Measurements from ENCODE around the gene COPS7B.
"Not testable (repeated sequence)": the region's sequence is repeated elsewhere in the genome, so short reads cannot be mapped to it uniquely, and the experiment has no call there.

The COPS7B gene

GRCh38 chr2:231786177-231786916, at the start of gene COPS7B:
TSS of gene COPS7B (plus strand) at chr2:231786445. CDS start at chr2:231788571, 2,126 bp downstream.
- peak; percentile 75 for DNase-seq (ENCODE audit: low read depth)

GRCh38 chr2:231737761-231738160, 48.5 kb upstream of the COPS7B start:
- no peak for DNase-seq (ENCODE audit: low read depth)

- DNase-seq (ENCODE audit: low read depth), result no peak
These were observed 42.7 kb upstream of the COPS7B start for GRCh38 chr2:231743376-231744116.

DNA sequence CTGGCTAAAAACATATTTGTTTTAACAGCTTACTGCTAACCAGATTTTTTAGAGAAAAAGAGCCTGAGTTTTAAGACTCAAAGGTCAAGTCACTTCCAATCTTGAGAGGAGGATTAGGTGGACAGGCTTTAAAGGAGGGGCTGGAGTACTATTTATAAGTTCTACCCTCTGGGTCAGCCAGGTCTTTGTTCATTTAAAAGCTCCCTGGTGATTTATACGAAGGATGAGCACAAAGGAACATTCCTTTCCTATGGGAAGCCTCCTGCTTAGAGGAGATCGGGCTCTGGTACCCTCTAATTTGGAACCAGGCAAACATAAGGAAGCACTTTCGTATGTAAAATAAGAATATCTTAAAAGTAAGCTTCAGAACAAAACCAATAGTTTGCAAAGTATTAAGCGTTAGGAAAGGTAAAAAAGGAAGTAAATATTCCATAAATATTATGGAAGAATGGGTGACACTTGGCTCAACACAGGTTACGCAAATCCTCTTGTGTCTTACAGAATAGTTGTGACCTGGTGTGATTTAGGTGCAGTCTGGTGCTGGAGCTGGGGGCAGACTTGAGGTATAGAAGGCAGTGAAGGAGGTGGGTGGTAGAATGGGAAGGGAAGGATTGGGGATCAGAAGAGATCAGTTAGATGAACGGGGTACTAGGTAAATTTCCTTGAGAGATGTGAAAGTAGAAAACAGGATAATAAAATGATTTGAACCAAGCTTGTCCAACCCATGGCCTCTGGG, 40.8 kb upstream of the COPS7B start:
- no peak for DNase-seq (ENCODE audit: low read depth)

DNA sequence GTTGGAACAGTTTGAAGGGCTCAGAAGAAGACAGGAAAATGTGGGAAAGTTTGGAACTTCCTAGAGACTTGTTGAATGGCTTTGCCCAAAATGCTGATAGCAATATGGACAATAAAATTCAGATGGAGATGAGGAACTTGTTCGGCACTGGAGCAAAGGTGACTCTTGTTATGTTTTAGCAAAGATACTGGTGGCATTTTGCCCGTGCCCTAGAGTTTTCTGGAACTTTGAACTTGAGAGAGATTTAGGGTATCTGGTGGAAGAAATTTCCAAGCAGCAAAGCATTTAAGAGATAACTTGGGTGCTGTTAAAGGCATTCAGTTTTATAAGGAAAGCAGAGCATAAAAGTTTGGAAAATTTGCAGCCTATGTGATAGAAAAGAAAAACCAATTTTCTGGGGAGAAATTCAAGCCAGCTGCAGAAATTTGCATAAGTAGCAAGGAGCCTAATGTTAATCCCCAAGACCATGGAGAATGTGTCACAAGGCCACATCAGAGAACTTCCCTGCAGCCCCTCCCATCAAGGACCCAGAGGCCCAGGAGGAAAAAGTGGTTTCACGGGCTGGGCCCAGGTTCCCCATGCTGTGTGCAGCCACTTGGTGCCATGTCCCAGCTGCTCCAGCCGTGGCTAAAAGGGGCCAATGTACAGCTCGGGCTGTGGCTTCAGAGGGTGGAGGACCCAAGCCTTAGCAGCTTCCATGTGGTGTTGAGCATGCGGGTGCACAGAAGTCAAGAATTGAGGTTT, 37.9 kb upstream of the COPS7B start:
- not testable (repeated sequence) for DNase-seq (ENCODE audit: low read depth)

GRCh38 chr2:231749016-231749415, 37.2 kb upstream of the COPS7B start:
- not testable (repeated sequence) for DNase-seq (ENCODE audit: low read depth)

GRCh38 chr2:231751042-231751815, 35.0 kb upstream of the COPS7B start:
- DNase-seq (ENCODE audit: low read depth), result no peak

GRCh38 chr2:231752061-231752460, 34.2 kb upstream of the COPS7B start:
- DNase-seq (ENCODE audit: low read depth), result no peak

- DNase-seq (ENCODE audit: low read depth), result no peak
These were observed 24.5 kb upstream of the COPS7B start for GRCh38 chr2:231761735-231762134.

DNA sequence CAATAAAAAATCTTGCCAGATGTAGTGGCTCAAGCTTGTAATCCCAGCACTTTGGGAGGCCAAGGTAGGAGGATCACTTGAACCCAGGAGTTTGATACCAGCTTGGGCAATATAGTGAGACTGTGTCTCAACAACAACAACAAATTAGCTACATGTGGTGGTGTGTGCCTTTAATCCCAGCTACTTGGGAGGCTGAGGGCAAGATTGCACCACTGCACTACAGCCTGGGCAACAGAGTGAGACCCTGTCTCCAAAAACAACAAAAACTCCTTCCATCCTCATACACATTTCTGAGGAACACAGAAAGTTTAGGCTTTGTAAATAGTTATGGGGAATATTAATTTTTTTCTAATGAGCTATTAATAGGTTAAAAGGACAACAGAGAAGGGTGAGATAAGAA, 22.1 kb upstream of the COPS7B start:
- DNase-seq (ENCODE audit: low read depth), result no peak

GRCh38 chr2:231764760-231765159, 21.5 kb upstream of the COPS7B start:
- DNase-seq (ENCODE audit: low read depth), result no peak

DNA sequence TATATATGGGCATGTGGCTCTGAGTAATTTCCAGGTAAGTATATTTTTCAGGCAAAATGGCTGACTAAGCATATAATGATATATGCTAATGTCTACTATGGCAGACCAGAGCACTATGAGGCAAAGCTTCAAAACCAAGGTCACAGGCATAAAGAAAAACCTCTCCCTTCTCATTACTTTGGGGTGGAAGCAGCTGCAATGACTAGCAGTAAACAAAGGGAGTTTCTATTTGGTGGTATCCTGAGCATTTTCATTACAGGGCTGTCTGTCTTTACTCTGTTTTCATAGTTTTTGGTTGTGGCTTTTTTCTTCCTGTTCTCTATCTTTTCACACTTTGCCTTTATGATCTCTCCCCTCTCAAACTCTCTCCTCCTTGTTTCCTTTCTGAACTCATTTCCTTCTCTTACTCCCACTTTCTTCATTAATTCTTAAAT, 20.7 kb upstream of the COPS7B start:
- DNase-seq (ENCODE audit: low read depth), result no peak

GRCh38 chr2:231769170-231770136, 16.8 kb upstream of the COPS7B start:
- no peak for DNase-seq (ENCODE audit: low read depth)

- no peak for DNase-seq (ENCODE audit: low read depth)
These were observed 5.9 kb upstream of the COPS7B start for GRCh38 chr2:231780123-231780908.

GRCh38 chr2:231780909-231781797, 5.1 kb upstream of the COPS7B start, which contains the start of gene PDE6D:
TSS of gene PDE6D (minus strand) at chr2:231781282. CDS start at chr2:231781114, 168 bp downstream.
- peak; percentile 92 for DNase-seq (ENCODE audit: low read depth)

DNA sequence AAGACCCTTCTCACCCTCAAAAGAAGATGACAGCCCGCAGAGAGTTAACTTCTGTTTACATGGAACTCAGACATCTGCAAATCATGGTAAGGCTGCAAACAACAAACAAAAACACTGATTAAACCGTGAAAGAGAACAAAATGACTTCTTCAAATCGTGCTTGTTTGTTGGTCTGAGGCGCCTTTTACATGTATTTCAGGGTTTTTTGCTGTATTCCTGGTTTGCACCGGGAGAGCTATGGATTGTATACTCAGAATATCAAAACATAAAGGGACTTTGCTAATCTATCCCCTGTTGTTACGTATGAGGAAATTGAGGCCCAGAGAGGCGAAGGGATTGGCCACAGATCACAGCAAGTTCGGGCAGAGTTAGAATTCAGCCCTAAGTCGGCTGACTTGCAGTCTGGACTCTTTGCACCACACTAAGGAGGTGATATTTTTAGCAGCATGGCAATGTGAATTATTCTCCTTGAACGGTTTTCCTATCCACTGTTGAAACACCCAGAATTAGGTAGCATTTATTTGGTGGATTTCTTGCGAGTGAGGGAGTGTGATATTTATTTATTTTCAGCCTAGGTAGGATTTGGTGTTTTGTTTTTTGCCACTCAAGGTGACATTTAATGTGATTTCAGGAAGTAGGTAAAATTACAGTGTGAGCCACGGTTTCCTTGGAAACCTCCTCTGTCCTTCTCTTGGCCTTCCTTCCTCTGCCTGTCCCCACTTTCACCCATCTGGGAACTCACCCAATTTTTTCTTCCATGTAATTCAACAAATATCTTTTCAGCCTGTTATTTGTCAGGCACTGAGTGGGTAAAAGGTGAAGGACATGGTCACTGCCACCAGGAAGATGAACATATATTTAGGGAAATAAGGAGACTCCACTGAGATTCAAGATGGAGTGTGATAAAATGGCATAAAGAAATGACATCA, 4.2 kb upstream of the COPS7B start:
- no peak for DNase-seq (ENCODE audit: low read depth)

- DNase-seq (ENCODE audit: low read depth), result no peak
These were observed 832 bp upstream of the COPS7B start for GRCh38 chr2:231785413-231785812.

Measured in stimulated activated CD8-positive, alpha-beta memory T cell treated with anti-CD3 and anti-CD28 coated beads, Interleukin-15, amount 100 ng/mL, for 24 hours (primary cell).